Erythroblast (primary cell): Measurements from ENCODE around the gene STT3A.

Experiments
- GATA1 ChIP-seq: IDR thresholded peaks from 2 replicates; pipeline ENCODE4 v1.6.1; 2011; ENCODE audit warnings: low read depth, mild to moderate bottlenecking, control low read depth, low read length, moderate library complexity
- POLR2A ChIP-seq: IDR thresholded peaks from 2 replicates; pipeline ENCODE4 v1.6.1; 2011; ENCODE audit warnings: mild to moderate bottlenecking, low read length

DNA sequence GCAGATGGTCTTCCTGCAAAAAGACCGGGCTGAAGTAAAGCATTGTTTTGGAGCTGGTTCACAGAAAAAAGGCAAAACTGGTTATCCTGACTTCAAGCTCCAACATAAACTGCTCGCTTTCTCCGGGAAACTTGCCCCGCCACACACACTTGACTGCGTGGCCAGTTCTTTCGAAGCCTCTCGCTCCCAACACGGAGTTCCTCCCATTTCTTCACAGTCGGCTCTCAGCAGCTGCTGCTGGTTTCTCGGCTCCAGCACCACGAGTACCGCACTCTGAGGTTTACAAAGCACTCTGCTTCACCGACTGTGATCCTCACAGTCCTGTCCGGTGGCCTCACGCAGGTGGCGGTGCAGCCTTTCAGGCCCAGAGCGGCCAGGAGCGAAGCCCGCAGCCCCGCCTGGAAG, 32.6 kb downstream of the STT3A start:
- TF ChIP-seq POLR2A = no peak
- no peak for TF ChIP-seq GATA1
